Astrocyte (in vitro differentiated cells and primary cell): Measurements from ENCODE around the gene CAMKMT.

ENCODE experiments used
- EZH2 ChIP-seq: IDR thresholded peaks from 2 replicates; pipeline ENCODE4 v1.6.1; 2012; ENCODE audit warnings: mild to moderate bottlenecking, low read length, inconsistent platforms; ENCODE audit not compliant: insufficient read depth
- TF ChIP-seq, protein P1 (sequence below): IDR thresholded peaks from 2 replicates; pipeline ENCODE4 v1.5.1; 2011; ENCODE audit warnings: low read depth, mild to moderate bottlenecking, inconsistent platforms, low read length, moderate library complexity; ENCODE audit not compliant: insufficient read depth

DNA sequence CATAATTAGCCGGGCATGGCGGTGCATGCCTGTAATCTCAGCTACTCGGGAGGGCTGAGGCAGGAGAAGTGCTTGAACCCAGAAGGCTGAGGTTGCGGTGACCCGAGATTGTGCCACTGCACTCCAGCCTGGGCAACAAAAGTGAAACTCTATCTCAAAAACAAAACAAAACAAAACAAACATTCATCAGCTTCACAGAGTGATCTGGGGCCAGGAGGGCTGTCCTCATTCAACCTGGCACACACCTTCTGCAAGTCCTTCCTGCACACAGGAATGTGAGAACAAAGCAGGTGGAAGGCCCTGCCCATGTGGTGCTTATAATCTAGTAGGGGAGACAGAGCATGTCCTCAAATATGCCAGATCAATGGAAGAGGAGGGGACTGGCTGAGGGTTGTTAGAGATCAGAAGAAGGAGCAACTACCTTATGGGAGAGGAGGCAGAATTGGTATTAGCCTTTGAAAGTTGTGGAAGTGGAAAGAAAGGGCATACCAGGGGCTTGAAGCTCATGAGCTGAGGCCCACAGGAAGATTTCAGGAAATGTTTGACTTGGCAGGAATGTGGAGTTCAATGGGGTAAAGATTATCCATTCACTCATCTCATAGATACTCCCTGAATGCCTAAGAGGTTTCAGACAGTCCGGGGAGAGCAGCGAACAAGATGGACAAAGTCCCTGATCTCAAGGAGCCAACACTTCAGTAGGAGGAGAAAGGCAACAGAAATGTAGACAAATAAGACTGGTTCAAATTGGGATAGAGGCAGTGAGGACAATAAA is 424.5 kb downstream of the CAMKMT start:
- TF ChIP-seq, protein P1, sequence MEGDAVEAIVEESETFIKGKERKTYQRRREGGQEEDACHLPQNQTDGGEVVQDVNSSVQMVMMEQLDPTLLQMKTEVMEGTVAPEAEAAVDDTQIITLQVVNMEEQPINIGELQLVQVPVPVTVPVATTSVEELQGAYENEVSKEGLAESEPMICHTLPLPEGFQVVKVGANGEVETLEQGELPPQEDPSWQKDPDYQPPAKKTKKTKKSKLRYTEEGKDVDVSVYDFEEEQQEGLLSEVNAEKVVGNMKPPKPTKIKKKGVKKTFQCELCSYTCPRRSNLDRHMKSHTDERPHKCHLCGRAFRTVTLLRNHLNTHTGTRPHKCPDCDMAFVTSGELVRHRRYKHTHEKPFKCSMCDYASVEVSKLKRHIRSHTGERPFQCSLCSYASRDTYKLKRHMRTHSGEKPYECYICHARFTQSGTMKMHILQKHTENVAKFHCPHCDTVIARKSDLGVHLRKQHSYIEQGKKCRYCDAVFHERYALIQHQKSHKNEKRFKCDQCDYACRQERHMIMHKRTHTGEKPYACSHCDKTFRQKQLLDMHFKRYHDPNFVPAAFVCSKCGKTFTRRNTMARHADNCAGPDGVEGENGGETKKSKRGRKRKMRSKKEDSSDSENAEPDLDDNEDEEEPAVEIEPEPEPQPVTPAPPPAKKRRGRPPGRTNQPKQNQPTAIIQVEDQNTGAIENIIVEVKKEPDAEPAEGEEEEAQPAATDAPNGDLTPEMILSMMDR: no peak
- no peak for TF ChIP-seq EZH2
